Calu3 (cell line): ENCODE data around the gene C20orf204. TPM values are rescaled to one million over a fixed set of nuclear protein-coding genes. Genes with fewer than 3 reads are reported as not detected.

ENCODE experiments used
- BruUV-seq: library from RNA; stranded (reverse); fragments of 400-500 nt; replicated peaks from 2 replicates; lab custom pipeline; 2021; lab: Mats Ljungman, UMichigan
- CTCF ChIA-PET: fragments of 300-600 bp; sonication (Branson Sonifier 250); formaldehyde crosslinking; loops from one replicate; lab custom pipeline; 2022; ENCODE audit warnings: antibody characterized with exemption; lab: Charles Lee
- DNase-seq: peaks from one replicate; pipeline ENCODE4 v3.0.0; 2022
- H3K27ac Mint-ChIP-seq: one replicate; pipeline ENCODE4 v1.8.0; 2022; ENCODE audit warnings: mixed read lengths; ENCODE audit not compliant: unreplicated experiment
- H3K27me3 Mint-ChIP-seq: one replicate; pipeline ENCODE4 v1.8.0; 2022; ENCODE audit warnings: mixed read lengths; ENCODE audit not compliant: unreplicated experiment
- H3K36me3 Mint-ChIP-seq: one replicate; pipeline ENCODE4 v1.8.0; 2022; ENCODE audit warnings: mild to moderate bottlenecking, moderate library complexity, mixed read lengths; ENCODE audit not compliant: insufficient read depth, unreplicated experiment
- H3K4me1 Mint-ChIP-seq: one replicate; pipeline ENCODE4 v1.8.0; 2022; ENCODE audit warnings: mild to moderate bottlenecking, low read depth, mixed read lengths; ENCODE audit not compliant: unreplicated experiment
- H3K4me3 Mint-ChIP-seq: one replicate; pipeline ENCODE4 v1.8.0; 2022; ENCODE audit warnings: mild to moderate bottlenecking, low read depth, moderate library complexity, mixed read lengths; ENCODE audit not compliant: unreplicated experiment
- H3K9me3 Mint-ChIP-seq: one replicate; pipeline ENCODE4 v1.8.0; 2022; ENCODE audit warnings: low read depth, mixed read lengths; ENCODE audit not compliant: unreplicated experiment
- CTCF ChIP-seq: fragments of 200-600 bp; IDR thresholded peaks from one replicate; pipeline ENCODE4 v1.8.0; 2022; ENCODE audit warnings: antibody characterized with exemption; ENCODE audit not compliant: unreplicated experiment
- intact Hi-C: fragments of 100-400 bp; cut with micrococcal nuclease; formaldehyde crosslinking; loops from one replicate; pipeline ENCODE4 v1.10.0; 2022; ENCODE audit not compliant: unreplicated experiment
- total RNA-seq: library from RNA; stranded (reverse); gene quantifications from 2 replicates; pipeline ENCODE4 v1.2.3, GENCODE V29; 2022

Gene C20orf204
- total RNA-seq, 1 experiment from 2014 or later = 5.0 TPM

GRCh38 chr20:64064145-64064698 is 28.2 kb downstream of the C20orf204 start:
- peak; percentile 67 for DNase-seq
- BruUV-seq = no TSS peak
- TF ChIP-seq CTCF = no peak
- no peaks in the 10 kb centered on the region for H3K27me3 Mint-ChIP-seq
- H3K36me3 Mint-ChIP-seq = peaks cover 51% of the 10 kb centered on the region
- CTCF ChIA-PET = interaction anchor here (0.9 kb wide), 2 partner anchors 10 to 526 kb away, joined by 3 to 4 read pairs; no protein-coding TSS in a partner anchor
- peaks cover 47% of the 10 kb centered on the region for H3K4me1 Mint-ChIP-seq
- no peaks in the 10 kb centered on the region for H3K9me3 Mint-ChIP-seq
- H3K4me3 Mint-ChIP-seq = peak overlapping the region; percentile 72
- intact Hi-C loops = no loop called here
- peak overlapping the region; percentile 45 for H3K27ac Mint-ChIP-seq

GRCh38 chr20:64065062-64065973 is 29.3 kb downstream of the C20orf204 start:
- no peak for TF ChIP-seq CTCF
- no peaks in the 10 kb centered on the region for H3K27me3 Mint-ChIP-seq
- intact Hi-C loops = no loop called here
- DNase-seq = no peak
- CTCF ChIA-PET = interaction anchor here (0.9 to 1.2 kb wide), 6 partner anchors 10 to 527 kb away, joined by 3 to 4 read pairs (median 3); no protein-coding TSS in a partner anchor
- H3K4me3 Mint-ChIP-seq = peak overlapping the region; percentile 44
- H3K27ac Mint-ChIP-seq = peak overlapping the region; percentile 61
- H3K36me3 Mint-ChIP-seq = peaks cover 51% of the 10 kb centered on the region
- peaks cover 47% of the 10 kb centered on the region for H3K4me1 Mint-ChIP-seq
- H3K9me3 Mint-ChIP-seq = no peaks in the 10 kb centered on the region
- no TSS peak for BruUV-seq

- no peaks in the 10 kb centered on the region for H3K27me3 Mint-ChIP-seq
- peak; percentile 78 for DNase-seq
- H3K27ac Mint-ChIP-seq = peak overlapping the region; percentile 61
- peaks cover 47% of the 10 kb centered on the region for H3K4me1 Mint-ChIP-seq
- no TSS peak for BruUV-seq
- CTCF ChIA-PET = interaction anchor here (0.6 to 1.2 kb wide), 5 partner anchors 10 to 54 kb away, joined by 3 to 4 read pairs (median 3); no protein-coding TSS in a partner anchor
- TF ChIP-seq CTCF = no peak
- intact Hi-C loops = no loop called here
- peak overlapping the region; percentile 44 for H3K4me3 Mint-ChIP-seq
- no peaks in the 10 kb centered on the region for H3K9me3 Mint-ChIP-seq
- H3K36me3 Mint-ChIP-seq = peaks cover 51% of the 10 kb centered on the region
These were observed 30.0 kb downstream of the C20orf204 start for GRCh38 chr20:64065974-64066343.

- H3K4me3 Mint-ChIP-seq = no peak overlapping the region
- CTCF ChIA-PET = interaction anchor here (0.5 to 0.8 kb wide), 2 partner anchors 13 kb away, joined by 3 read pairs; partner anchors contain the start of gene OPRL1
- peak overlapping the region; percentile 9 for H3K27ac Mint-ChIP-seq
- H3K27me3 Mint-ChIP-seq = no peaks in the 10 kb centered on the region
- intact Hi-C loops = no loop called here
- TF ChIP-seq CTCF = no peak
- no peaks in the 10 kb centered on the region for H3K9me3 Mint-ChIP-seq
- no TSS peak for BruUV-seq
- peaks cover 50% of the 10 kb centered on the region for H3K36me3 Mint-ChIP-seq
- no peak for DNase-seq
- peaks cover 47% of the 10 kb centered on the region for H3K4me1 Mint-ChIP-seq
These were observed 31.1 kb downstream of the C20orf204 start for GRCh38 chr20:64067005-64067632.
